OCI-LY3 (cell line): ENCODE results near the gene PPP4R2.

Experiments
- H2AFZ ChIP-seq: fragments of 200-600, 300-600 bp; shearing (Covaris generic); 2 replicates; pipeline ENCODE4 v1.6.0; 2014; ENCODE audit warnings: antibody characterized with exemption, low read depth, low read length
- H3K27ac ChIP-seq: fragments of 200-600, 300-600 bp; sonication (generic); 2 replicates; pipeline ENCODE4 v1.5.1; 2014; ENCODE audit warnings: mild to moderate bottlenecking, low read length, moderate library complexity, mixed read lengths
- H3K27me3 ChIP-seq: fragments of 200-600, 300-600 bp; sonication (generic); 2 replicates; pipeline ENCODE4 v1.6.1; 2014; ENCODE audit warnings: low read depth, low read length, mixed read lengths
- H3K36me3 ChIP-seq: fragments of 200-600, 300-600 bp; sonication (generic); replicated peaks from 2 replicates; pipeline ENCODE3; 2014; ENCODE audit warnings: low read depth, low read length, mixed read lengths
- H3K4me1 ChIP-seq: fragments of 300-600, 200-600 bp; sonication (generic); 2 replicates; pipeline ENCODE4 v1.6.1; 2014; ENCODE audit warnings: low read length, mixed read lengths
- H3K4me2 ChIP-seq: fragments of 200-600, 300-600 bp; sonication (generic); 2 replicates; pipeline ENCODE4 v1.6.1; 2014; ENCODE audit warnings: low read length, mixed read lengths
- H3K4me3 ChIP-seq: fragments of 300-600, 200-600 bp; sonication (generic); 2 replicates; pipeline ENCODE4 v1.5.1; 2014; ENCODE audit warnings: antibody characterized with exemption, mild to moderate bottlenecking, low read length, moderate library complexity
- H3K79me2 ChIP-seq: fragments of 300-600, 200-600 bp; shearing (Covaris generic); 2 replicates; pipeline ENCODE4 v1.6.1; 2014; ENCODE audit warnings: mild to moderate bottlenecking, low read length, mixed read lengths
- H3K9ac ChIP-seq: fragments of 300-600, 200-600 bp; shearing (Covaris generic); 2 replicates; pipeline ENCODE4 v1.6.0; 2014; ENCODE audit warnings: mild to moderate bottlenecking, low read length, moderate library complexity
- H3K9me3 ChIP-seq: fragments of 200-600, 300-600 bp; shearing (Covaris generic); 2 replicates; pipeline ENCODE4 v1.6.1; 2014; ENCODE audit warnings: low read length, mixed read lengths; ENCODE audit not compliant: insufficient read depth
- H4K20me1 ChIP-seq: fragments of 200-600, 300-600 bp; sonication (generic); 2 replicates; pipeline ENCODE4 v1.6.1; 2016; ENCODE audit warnings: low read length, mixed read lengths; ENCODE audit not compliant: insufficient read depth
- CTCF ChIP-seq: fragments of 200-600, 300-600 bp; sonication (generic); IDR thresholded peaks from 2 replicates; pipeline ENCODE4 v1.5.1; 2014; ENCODE audit warnings: antibody characterized with exemption, low read length, low read depth
- EZH2phosphoT487 ChIP-seq: fragments of 200-600 bp; shearing (Covaris generic); IDR thresholded peaks from 2 replicates; pipeline ENCODE4 v1.6.1; 2018; ENCODE audit warnings: antibody characterized with exemption, mixed run types, low read depth

PPP4R2 gene

GRCh38 chr3:73114711-73115110 lies 118.1 kb downstream of the PPP4R2 start:
- H3K79me2 ChIP-seq, result no peaks in the 10 kb centered on the region
- H4K20me1 ChIP-seq, result no peaks in the 10 kb centered on the region
- H3K4me3 ChIP-seq, result no peak overlapping the region
- H3K9me3 ChIP-seq, result no peaks in the 10 kb centered on the region
- no peak for TF ChIP-seq EZH2phosphoT487
- H3K9ac ChIP-seq, result no peak overlapping the region
- H3K4me1 ChIP-seq, result no peaks in the 10 kb centered on the region
- no peak overlapping the region for H3K4me2 ChIP-seq
- H3K27me3 ChIP-seq, result no peaks in the 10 kb centered on the region
- no peak overlapping the region for H2AFZ ChIP-seq
- H3K27ac ChIP-seq, result no peak overlapping the region
- no peaks in the 10 kb centered on the region for H3K36me3 ChIP-seq

- H3K36me3 ChIP-seq, result no peaks in the 10 kb centered on the region
- H3K4me3 ChIP-seq, result no peak overlapping the region
- H3K27me3 ChIP-seq, result no peaks in the 10 kb centered on the region
- H3K27ac ChIP-seq, result no peak overlapping the region
- H3K79me2 ChIP-seq, result no peaks in the 10 kb centered on the region
- no peak overlapping the region for H3K9ac ChIP-seq
- H3K4me2 ChIP-seq, result no peak overlapping the region
- TF ChIP-seq CTCF, result no peak
- TF ChIP-seq EZH2phosphoT487, result no peak
- no peaks in the 10 kb centered on the region for H3K4me1 ChIP-seq
- H3K9me3 ChIP-seq, result no peaks in the 10 kb centered on the region
- H2AFZ ChIP-seq, result no peak overlapping the region
- H4K20me1 ChIP-seq, result no peaks in the 10 kb centered on the region
Measured at GRCh38 chr3:73115806-73116205, 119.2 kb downstream of the PPP4R2 start.
